Neuronal stem cell (in vitro differentiated cells): ENCODE results near the gene RPN1.
A peak's percentile ranks its signal among the peaks of the same experiment; 100 is the strongest.

Experiments
- DNase-seq: peaks from one replicate; pipeline ENCODE4 v3.0.0-alpha.2; 2013; ENCODE audit warnings: low spot score
- H2AFZ ChIP-seq: one replicate; pipeline ENCODE4 v1.6.1; 2013; ENCODE audit warnings: mild to moderate bottlenecking, low read length, inconsistent platforms
- H2AK5ac ChIP-seq: 2 replicates; pipeline ENCODE4 v1.6.1; 2013; ENCODE audit warnings: low read depth, mild to moderate bottlenecking, inconsistent platforms, low read length, moderate library complexity, mixed read lengths
- H2BK120ac ChIP-seq: 2 replicates; pipeline ENCODE4 v1.6.1; 2013; ENCODE audit warnings: low read depth, mild to moderate bottlenecking, inconsistent platforms, low read length, moderate library complexity, mixed read lengths
- H2BK12ac ChIP-seq: one replicate; pipeline ENCODE4 v1.6.1; 2013; ENCODE audit warnings: low read length, inconsistent platforms
- H2BK15ac ChIP-seq: 2 replicates; pipeline ENCODE4 v1.6.1; 2013; ENCODE audit warnings: mild to moderate bottlenecking, low read length, inconsistent platforms, mixed read lengths
- H2BK5ac ChIP-seq: one replicate; pipeline ENCODE4 v1.6.1; 2013; ENCODE audit warnings: inconsistent platforms, mild to moderate bottlenecking, low read length, moderate library complexity
- H3K14ac ChIP-seq: one replicate; pipeline ENCODE4 v1.6.1; 2013; ENCODE audit warnings: low read length, inconsistent platforms
- H3K18ac ChIP-seq: 2 replicates; pipeline ENCODE4 v1.6.1; 2013; ENCODE audit warnings: low read length, inconsistent platforms
- H3K23ac ChIP-seq: 2 replicates; pipeline ENCODE4 v1.6.1; 2013; ENCODE audit warnings: low read depth, mild to moderate bottlenecking, mixed read lengths, low read length, inconsistent platforms; ENCODE audit not compliant: poor library complexity
- H3K27ac ChIP-seq: replicated peaks from 3 replicates; pipeline ENCODE4 v1.5.1; 2013; ENCODE audit warnings: low read length, inconsistent platforms
- H3K27me3 ChIP-seq, 3 experiments: 2 replicates each; pipeline ENCODE4 v1.6.1; 2013; ENCODE audit warnings: low read length in 3 of 3, mild to moderate bottlenecking in 2 of 3, inconsistent platforms in 1 of 3, low read depth in 1 of 3, mixed read lengths in 1 of 3, moderate library complexity in 1 of 3; ENCODE audit not compliant: control insufficient read depth in 3 of 3, insufficient read depth in 3 of 3
- H3K36me3 ChIP-seq, 2 donors: replicated peaks in 1 of 2; 2 replicates each; pipeline ENCODE4 v1.6.1; 2013; ENCODE audit warnings: low read length in 2 of 2; ENCODE audit not compliant: control insufficient read depth in 2 of 2, insufficient read depth in 2 of 2
- H3K4ac ChIP-seq: 2 replicates; pipeline ENCODE4 v1.6.1; 2013; ENCODE audit warnings: inconsistent platforms, mild to moderate bottlenecking, low read length, moderate library complexity
- H3K4me1 ChIP-seq, 2 donors: 1 replicate in 1 of 2; 2 replicates in 1 of 2; pipeline ENCODE4 v1.6.1; 2013; ENCODE audit warnings: low read length in 2 of 2, low read depth in 1 of 2; ENCODE audit not compliant: control insufficient read depth in 2 of 2, insufficient read depth in 1 of 2
- H3K4me2 ChIP-seq: one replicate; pipeline ENCODE4 v1.6.1; 2013; ENCODE audit warnings: mild to moderate bottlenecking, low read length, inconsistent platforms; ENCODE audit not compliant: insufficient read depth, poor library complexity, severe bottlenecking
- H3K4me3 ChIP-seq, 2 donors: 2 replicates each; pipeline ENCODE4 v1.5.1; 2013; ENCODE audit warnings: low read length in 2 of 2, mild to moderate bottlenecking in 2 of 2, inconsistent platforms in 1 of 2, moderate library complexity in 1 of 2
- H3K79me1 ChIP-seq: one replicate; pipeline ENCODE4 v1.6.1; 2013; ENCODE audit warnings: low read depth, mild to moderate bottlenecking, inconsistent platforms, low read length, moderate library complexity
- H3K9ac ChIP-seq: one replicate; pipeline ENCODE4 v1.6.1; 2013; ENCODE audit warnings: mild to moderate bottlenecking, low read depth, low read length, inconsistent platforms; ENCODE audit not compliant: poor library complexity
- H3K9me3 ChIP-seq, 2 donors: replicated peaks in 1 of 2; 2 replicates each; pipeline versions ENCODE3 to v1.6.1; 2013; ENCODE audit warnings: low read length in 2 of 2, mild to moderate bottlenecking in 2 of 2, inconsistent platforms in 1 of 2, low read depth in 1 of 2, mixed read lengths in 1 of 2, moderate library complexity in 1 of 2; ENCODE audit not compliant: control insufficient read depth in 2 of 2, insufficient read depth in 1 of 2
- H4K8ac ChIP-seq: one replicate; pipeline ENCODE4 v1.6.1; 2013; ENCODE audit warnings: low read depth, mild to moderate bottlenecking, inconsistent platforms, low read length, moderate library complexity
- H4K91ac ChIP-seq: one replicate; pipeline ENCODE4 v1.6.1; 2013; ENCODE audit warnings: low read length, low read depth, mild to moderate bottlenecking, inconsistent platforms; ENCODE audit not compliant: poor library complexity
- WGBS, 2 donors: extraction: QIAGEN DNeasy Blood & Tissue Kit; methylation state at CpG; one replicate each; pipeline ENCODE4 v1.1.7; 2013; ENCODE audit warnings: missing lambda C conversion rate in 2 of 2, mixed read lengths in 1 of 2; ENCODE audit not compliant: insufficient read length in 2 of 2, insufficient replicate concordance in 1 of 2; ENCODE audit errors: extremely low coverage in 2 of 2; 5-methylcytosine and 5-hydroxymethylcytosine counted together

RPN1 gene

GRCh38 chr3:128584412-128585020, 66.1 kb downstream of the RPN1 start:
- Histone ChIP-seq H3K9ac (no peak overlapping the region), H3K4me2 (no peak overlapping the region), H3K27me3 (peaks cover 0 to 9% (median 0%) of the 10 kb centered on the region in 3 experiments), H2BK120ac (no peak overlapping the region), H3K23ac (no peak overlapping the region), H2AFZ (peak overlapping the region; percentile 74), H3K9me3 (peaks cover 3 to 8% of the 10 kb centered on the region in 2 donors), H3K4ac (no peak overlapping the region), H4K91ac (no peak overlapping the region), H4K8ac (no peak overlapping the region), H3K4me3 (no peak overlapping the region), H3K4me1 (peaks cover 0 to 5% of the 10 kb centered on the region in 2 donors), H3K18ac (peak overlapping the region; percentile 28), H3K14ac (no peak overlapping the region), H2BK12ac (no peak overlapping the region), H3K36me3 (no peaks in the 10 kb centered on the region), H3K27ac (no peak overlapping the region), H3K79me1 (no peaks in the 10 kb centered on the region), H2BK5ac (no peak overlapping the region), H2AK5ac (no peak overlapping the region), H2BK15ac (no peak overlapping the region)
- WGBS, 2 donors: no CpG with 5 or more reads among the region's 13 CpGs
- peak; percentile 48 for DNase-seq

DNA sequence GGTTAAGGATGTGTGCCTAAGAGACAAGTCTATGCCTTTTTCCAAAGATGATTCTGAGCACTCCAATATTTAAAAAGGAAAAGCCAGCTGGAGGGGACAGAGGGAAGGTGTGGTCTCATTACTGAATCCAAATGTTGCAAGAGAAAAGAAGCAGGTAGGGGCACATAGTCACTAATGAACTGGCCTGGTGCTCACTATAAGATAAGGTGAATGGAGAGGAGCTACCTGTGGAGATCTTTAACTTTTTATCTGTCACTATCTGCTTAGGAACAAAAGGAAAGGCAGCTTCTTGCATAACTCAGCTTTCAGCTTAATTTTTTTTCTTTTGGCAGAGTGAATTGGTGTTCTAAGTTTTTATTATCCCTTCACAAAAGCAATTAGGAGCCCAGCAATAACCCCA, 69.1 kb downstream of the RPN1 start:
- no peak overlapping the region for H4K91ac ChIP-seq

GRCh38 chr3:128579927-128580326, 70.7 kb downstream of the RPN1 start:
- no peak overlapping the region for H3K27ac ChIP-seq
- H2BK12ac ChIP-seq: no peak overlapping the region
- peaks cover 0 to 9% (median 0%) of the 10 kb centered on the region in 3 experiments for H3K27me3 ChIP-seq
- no peak overlapping the region for H2BK15ac ChIP-seq
- H3K18ac ChIP-seq: no peak overlapping the region
- no peak overlapping the region for H2BK120ac ChIP-seq
- no peak overlapping the region for H2AK5ac ChIP-seq
- peaks cover 11 to 15% of the 10 kb centered on the region in 2 donors for H3K4me1 ChIP-seq
- no peak overlapping the region for H2BK5ac ChIP-seq
- no peak overlapping the region for H4K8ac ChIP-seq
- H2AFZ ChIP-seq: no peak overlapping the region
- peaks cover 3 to 4% of the 10 kb centered on the region in 2 donors for H3K9me3 ChIP-seq
- no peak overlapping the region for H3K23ac ChIP-seq
- H3K4me2 ChIP-seq: no peak overlapping the region
- no CpG with 5 or more reads among the region's 2 CpGs for WGBS, 2 donors
- no peak overlapping the region for H3K4ac ChIP-seq
- no peak overlapping the region for H3K14ac ChIP-seq
- no peak for DNase-seq
- H3K36me3 ChIP-seq: no peaks in the 10 kb centered on the region
- H3K79me1 ChIP-seq: no peaks in the 10 kb centered on the region
- H4K91ac ChIP-seq: no peak overlapping the region
- H3K4me3 ChIP-seq: no peak overlapping the region
- no peak overlapping the region for H3K9ac ChIP-seq

More for the DNA sequence above, 69.1 kb downstream of the RPN1 start:
- Histone ChIP-seq H3K4me3 (no peak overlapping the region), H3K79me1 (no peaks in the 10 kb centered on the region), H4K8ac (no peak overlapping the region), H3K18ac (no peak overlapping the region), H2AK5ac (no peak overlapping the region), H2AFZ (no peak overlapping the region), H2BK12ac (no peak overlapping the region), H3K27me3 (peaks cover 0 to 9% (median 0%) of the 10 kb centered on the region in 3 experiments), H3K14ac (no peak overlapping the region), H3K9ac (no peak overlapping the region), H3K27ac (no peak overlapping the region), H3K23ac (no peak overlapping the region), H3K4me2 (no peak overlapping the region), H3K4ac (no peak overlapping the region), H3K4me1 (peaks cover 11 to 15% of the 10 kb centered on the region in 2 donors), H2BK15ac (no peak overlapping the region), H2BK120ac (no peak overlapping the region), H3K36me3 (no peaks in the 10 kb centered on the region), H2BK5ac (no peak overlapping the region), H3K9me3 (peaks cover 3 to 4% of the 10 kb centered on the region in 2 donors)
- DNase-seq: no peak

DNA sequence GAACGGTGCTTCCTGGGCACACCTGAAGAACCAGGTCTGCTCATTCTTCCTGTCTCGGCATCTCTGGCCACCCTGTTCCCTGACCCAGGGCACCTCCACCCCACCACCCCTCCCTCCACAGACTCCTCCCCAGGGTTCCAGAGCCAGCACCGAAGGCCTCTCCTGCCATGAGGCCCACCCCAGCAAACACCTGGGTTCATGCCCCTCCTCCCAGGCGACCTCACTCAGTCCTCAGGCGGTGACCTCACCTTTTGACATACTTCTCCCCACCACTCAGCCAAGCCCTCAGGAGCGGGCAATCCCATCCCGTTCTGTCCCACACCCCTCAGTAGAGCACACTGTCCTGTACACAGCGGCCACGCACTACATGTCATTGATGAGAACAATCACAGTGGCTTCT, 72.3 kb downstream of the RPN1 start:
- peaks cover 0 to 6% (median 0%) of the 10 kb centered on the region in 3 experiments for H3K27me3 ChIP-seq
- peak overlapping the region; percentile 48 for H2BK12ac ChIP-seq
- no peak overlapping the region for H3K27ac ChIP-seq
- H3K23ac ChIP-seq: no peak overlapping the region
- no peaks in the 10 kb centered on the region for H3K79me1 ChIP-seq
- H3K4me2 ChIP-seq: no peak overlapping the region
- no peak overlapping the region for H4K91ac ChIP-seq
- no peak overlapping the region for H2BK5ac ChIP-seq
- no peak overlapping the region for H3K4me3 ChIP-seq
- no peak overlapping the region for H3K14ac ChIP-seq
- peak overlapping the region; percentile 98 for H2AK5ac ChIP-seq
- no peaks in the 10 kb centered on the region for H3K36me3 ChIP-seq
- H2BK15ac ChIP-seq: peak overlapping the region; percentile 77
- H3K4me1 ChIP-seq: peaks cover 14 to 18% of the 10 kb centered on the region in 2 donors
- H2BK120ac ChIP-seq: no peak overlapping the region
- no peak overlapping the region for H3K9ac ChIP-seq
- H3K18ac ChIP-seq: peak overlapping the region; percentile 86
- H3K9me3 ChIP-seq: peaks cover 3 to 4% of the 10 kb centered on the region in 2 donors
- H3K4ac ChIP-seq: peak overlapping the region; percentile 91
- no peak overlapping the region for H2AFZ ChIP-seq
- WGBS, 2 donors: no CpG with 5 or more reads among the region's 9 CpGs
- no peak for DNase-seq
- no peak overlapping the region for H4K8ac ChIP-seq
